Fibroblast of pulmonary artery (primary cell): ENCODE results near the gene CLIC1.

ENCODE experiments used
- DNase-seq: peaks from one replicate; pipeline ENCODE4 v3.0.0-alpha.2; 2010; ENCODE audit warnings: low read depth
- H3K4me3 ChIP-seq: replicated peaks from 2 replicates; pipeline ENCODE4 v1.5.1; 2011; ENCODE audit warnings: low read depth, mild to moderate bottlenecking, control low read depth, low read length, moderate library complexity
- TF ChIP-seq, protein P1 (sequence below): IDR thresholded peaks from 2 replicates; pipeline ENCODE4 v1.5.1; 2011; ENCODE audit warnings: mild to moderate bottlenecking, control low read depth, low read length, inconsistent platforms; ENCODE audit errors: missing control alignments

The CLIC1 gene

DNA sequence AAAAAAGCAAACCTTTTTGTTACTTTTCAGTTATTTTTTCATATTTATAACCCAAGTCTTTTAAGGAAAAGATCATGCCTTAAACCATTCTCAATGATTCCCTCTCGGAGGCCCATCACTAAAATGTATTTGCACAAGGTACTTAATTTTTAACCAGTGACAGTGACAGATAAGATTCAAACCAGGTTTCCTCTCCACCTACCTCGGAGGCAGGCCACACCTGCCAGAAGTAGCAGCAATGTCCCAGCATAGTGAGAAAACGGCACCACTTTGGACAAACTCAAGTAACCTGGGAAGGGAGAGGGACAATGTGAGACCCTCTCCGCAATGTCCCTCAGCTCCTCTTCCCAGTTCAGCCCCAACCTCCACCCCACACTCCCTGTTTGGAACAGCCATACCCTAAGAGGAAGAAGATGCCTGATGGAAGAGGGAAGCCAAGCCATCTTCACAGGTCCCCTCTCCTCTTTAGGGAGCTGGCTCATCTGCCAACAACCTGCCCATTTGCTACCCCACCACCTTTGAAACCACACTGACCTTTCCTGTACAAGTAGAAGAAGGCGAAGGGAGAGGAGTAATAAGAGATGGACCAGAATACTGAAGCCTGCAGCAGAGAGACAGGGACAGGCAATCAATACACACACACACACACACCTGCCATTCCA, 35.5 kb downstream of the CLIC1 start:
- DNase-seq, result no peak
- no peak overlapping the region for H3K4me3 ChIP-seq
- TF ChIP-seq, protein P1, sequence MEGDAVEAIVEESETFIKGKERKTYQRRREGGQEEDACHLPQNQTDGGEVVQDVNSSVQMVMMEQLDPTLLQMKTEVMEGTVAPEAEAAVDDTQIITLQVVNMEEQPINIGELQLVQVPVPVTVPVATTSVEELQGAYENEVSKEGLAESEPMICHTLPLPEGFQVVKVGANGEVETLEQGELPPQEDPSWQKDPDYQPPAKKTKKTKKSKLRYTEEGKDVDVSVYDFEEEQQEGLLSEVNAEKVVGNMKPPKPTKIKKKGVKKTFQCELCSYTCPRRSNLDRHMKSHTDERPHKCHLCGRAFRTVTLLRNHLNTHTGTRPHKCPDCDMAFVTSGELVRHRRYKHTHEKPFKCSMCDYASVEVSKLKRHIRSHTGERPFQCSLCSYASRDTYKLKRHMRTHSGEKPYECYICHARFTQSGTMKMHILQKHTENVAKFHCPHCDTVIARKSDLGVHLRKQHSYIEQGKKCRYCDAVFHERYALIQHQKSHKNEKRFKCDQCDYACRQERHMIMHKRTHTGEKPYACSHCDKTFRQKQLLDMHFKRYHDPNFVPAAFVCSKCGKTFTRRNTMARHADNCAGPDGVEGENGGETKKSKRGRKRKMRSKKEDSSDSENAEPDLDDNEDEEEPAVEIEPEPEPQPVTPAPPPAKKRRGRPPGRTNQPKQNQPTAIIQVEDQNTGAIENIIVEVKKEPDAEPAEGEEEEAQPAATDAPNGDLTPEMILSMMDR, result no peak

DNA sequence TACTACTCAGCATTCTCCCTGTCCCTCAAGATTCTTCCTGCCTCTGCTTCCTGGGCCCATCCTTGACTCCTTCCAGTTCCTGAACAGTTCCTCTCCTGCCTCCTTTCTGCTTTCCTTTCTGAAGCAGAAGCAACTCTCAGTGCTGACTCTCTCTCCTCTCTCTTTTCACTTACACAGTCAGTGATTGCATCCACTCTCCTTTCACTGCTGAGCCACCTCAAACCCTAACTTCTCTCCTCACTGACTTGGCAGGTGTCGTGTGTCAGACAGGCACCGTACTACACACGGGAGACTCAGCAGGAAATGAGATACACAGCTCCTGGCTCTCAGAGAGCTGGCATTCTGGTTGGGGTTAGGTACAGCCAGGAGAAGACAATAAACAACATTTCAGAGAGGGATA, 38.8 kb downstream of the CLIC1 start:
- no peak overlapping the region for H3K4me3 ChIP-seq
- TF ChIP-seq, protein P1, result no peak
- DNase-seq, result no peak

DNA sequence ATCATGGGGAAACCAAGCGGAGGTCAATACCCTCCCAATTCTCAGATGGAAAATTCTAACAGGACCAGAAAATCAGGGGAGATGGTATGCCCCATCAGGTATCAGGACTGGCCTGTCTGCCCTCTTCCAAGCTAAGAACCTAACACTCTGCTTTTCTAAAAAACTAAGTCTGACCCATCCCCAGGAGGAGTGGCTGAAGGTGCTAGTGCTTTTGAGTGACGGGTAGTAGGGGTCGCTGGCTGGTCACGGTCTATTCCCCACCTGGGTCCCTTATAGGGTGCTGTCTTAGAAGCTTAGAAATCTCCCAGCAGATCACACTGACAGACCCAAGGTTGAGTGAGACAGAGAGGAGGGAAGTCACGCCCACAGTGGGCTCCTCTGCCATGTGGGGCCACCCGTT, 42.8 kb downstream of the CLIC1 start:
- no peak overlapping the region for H3K4me3 ChIP-seq
- TF ChIP-seq, protein P1, result no peak
- no peak for DNase-seq

DNA sequence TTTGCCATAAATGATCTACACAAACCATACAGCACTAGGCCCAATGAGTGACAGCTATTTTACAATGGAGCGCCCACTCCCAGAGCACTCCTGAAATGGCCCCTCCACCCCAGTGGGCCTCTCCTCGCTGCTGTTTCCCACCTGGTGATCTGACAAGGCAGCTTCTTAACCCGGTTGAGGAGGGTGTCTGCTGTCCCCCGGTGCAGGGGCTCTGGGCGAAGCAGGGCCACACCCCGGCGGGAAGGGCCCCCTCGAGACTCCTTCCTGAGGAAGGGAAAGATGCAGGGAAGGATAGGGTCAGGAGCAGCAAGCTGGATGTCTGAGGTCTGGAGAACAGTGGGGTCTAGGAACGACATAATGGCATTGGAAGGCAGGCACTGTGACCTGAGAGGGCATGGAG, 43.4 kb downstream of the CLIC1 start:
- H3K4me3 ChIP-seq, result no peak overlapping the region
- TF ChIP-seq, protein P1, result no peak
- no peak for DNase-seq

DNA sequence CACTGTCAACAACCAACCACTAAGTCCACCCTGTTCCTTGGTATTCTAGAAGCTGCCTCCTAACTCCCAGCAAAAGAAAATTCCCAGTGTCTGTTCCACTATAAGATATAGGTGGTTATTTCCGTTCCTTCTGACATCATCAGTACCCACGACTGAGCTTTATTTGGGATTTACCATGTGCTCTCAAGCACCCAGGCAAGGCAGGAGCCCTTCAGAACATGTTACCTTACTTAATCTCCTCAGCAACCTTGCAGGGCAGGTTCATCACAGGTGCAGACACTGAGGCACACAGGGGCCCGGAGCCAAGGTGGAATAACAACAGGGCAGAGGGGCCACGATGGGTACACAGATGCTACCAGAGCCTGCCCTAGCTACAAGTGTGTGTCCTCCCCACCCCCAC, 44.0 kb downstream of the CLIC1 start:
- no peak for DNase-seq
- H3K4me3 ChIP-seq, result no peak overlapping the region
- TF ChIP-seq, protein P1, result no peak

DNA sequence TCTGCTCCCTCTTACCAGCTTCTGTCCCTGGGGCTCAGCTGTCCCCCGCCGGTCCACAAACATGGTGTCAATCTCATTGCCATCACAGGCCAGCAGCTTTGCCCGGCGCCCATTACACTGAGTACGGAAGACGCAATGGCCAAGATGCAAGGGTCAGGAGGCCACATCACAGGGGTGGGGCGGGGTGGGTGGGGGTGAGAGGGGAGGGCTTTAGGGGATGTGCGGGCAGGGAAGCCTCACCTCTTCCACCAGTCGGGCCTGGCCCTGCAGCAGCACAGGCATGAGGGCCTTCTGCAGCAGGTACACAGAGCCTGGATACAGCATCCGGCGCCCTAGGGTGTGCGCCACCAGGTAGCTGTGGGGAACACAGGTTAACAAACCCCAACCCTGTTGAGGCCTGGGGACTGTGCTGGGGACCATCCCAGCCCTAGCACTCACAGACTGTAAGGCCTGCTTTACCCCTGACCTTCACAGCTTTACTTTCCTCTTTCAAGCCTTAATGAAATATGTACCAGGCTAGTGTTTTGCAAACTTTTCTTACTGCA, 44.7 kb downstream of the CLIC1 start:
- TF ChIP-seq, protein P1, result no peak
- H3K4me3 ChIP-seq, result no peak overlapping the region
- DNase-seq, result no peak

DNA sequence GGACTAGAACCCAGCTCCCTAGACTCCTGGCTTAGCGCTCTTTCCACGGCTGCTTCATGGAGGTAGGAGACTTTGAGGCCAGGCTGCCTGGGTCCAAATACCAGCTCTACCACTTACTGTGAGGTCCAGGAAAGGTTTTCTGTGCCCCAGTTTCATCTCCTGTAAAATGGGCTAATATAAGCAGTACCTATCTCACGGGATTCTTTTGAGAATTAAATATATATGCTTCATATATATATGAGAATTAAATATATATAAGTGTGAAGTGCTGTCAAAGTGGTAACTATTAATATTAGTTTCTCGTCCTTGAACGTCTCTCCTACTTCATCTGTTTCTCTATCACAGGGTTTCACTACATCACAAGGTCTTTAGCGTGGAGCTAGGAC, 45.3 kb downstream of the CLIC1 start:
- TF ChIP-seq, protein P1, result no peak
- DNase-seq, result no peak

More for the DNA sequence above, 45.3 kb downstream of the CLIC1 start:
- H3K4me3 ChIP-seq, result no peak overlapping the region
